Renal pelvis (tissue), 12 donors: ENCODE data around the gene FSD1L. TPM values are rescaled to one million over a fixed set of nuclear protein-coding genes. Genes with fewer than 3 reads are reported as not detected.

ENCODE experiments used
- DNase-seq: peaks from one replicate; pipeline ENCODE4 v3.0.0-alpha.2; 2013
- long read RNA-seq, 16 experiments: transcript quantifications; one replicate each; lab custom pipeline, GENCODE V29; 2026
- polyA plus RNA-seq, 3 donors: library from polyadenylated mRNA; unstranded; fragments of 120-200 nt; gene quantifications; one replicate each; pipeline ENCODE4 v1.2.1, GENCODE V29; 2013; ENCODE audit not compliant: insufficient read length in 3 of 3

FSD1L gene
- polyA plus RNA-seq = 10 to 100 TPM in 1 of 3 donors, 1 to 10 TPM in 2; 7.4 to 10.7 (median 8.0) TPM
- long read RNA-seq, donor 1 = 0 reads
- long read RNA-seq, donor 2 = 0 reads
- long read RNA-seq, donor 3 = 0 reads
- long read RNA-seq, donor 4 = 0 reads
- long read RNA-seq, donor 5 = 0 reads
- long read RNA-seq, donor 6 = 0 reads
- long read RNA-seq, donor 7 = 0 reads
- long read RNA-seq, donor 8 = 0 reads
- long read RNA-seq, donor 9, partial matches to known transcripts = 0 of 1 reads
- long read RNA-seq, donor 9, other reads (novel, unspliced or antisense) = 0 of 1 reads
- long read RNA-seq, donor 10 = 0 reads
- long read RNA-seq, donor 11 = 0 reads
- long read RNA-seq, donor 12 = 0 reads
- long read RNA-seq, donor 13 = 0 reads
- long read RNA-seq, donor 14 = 0 reads
- long read RNA-seq, donor 15 = 0 reads
- long read RNA-seq, donor 16, partial matches to known transcripts = 0 of 1 reads
- long read RNA-seq, donor 16, other reads (novel, unspliced or antisense) = 0 of 1 reads

- peak; percentile 86 for DNase-seq
Measured at GRCh38 chr9:105447814-105448812, at the start of gene FSD1L. FSD1L (plus strand) TSS chr9:105448034; CDS start chr9:105448221, 187 bp downstream.

DNA sequence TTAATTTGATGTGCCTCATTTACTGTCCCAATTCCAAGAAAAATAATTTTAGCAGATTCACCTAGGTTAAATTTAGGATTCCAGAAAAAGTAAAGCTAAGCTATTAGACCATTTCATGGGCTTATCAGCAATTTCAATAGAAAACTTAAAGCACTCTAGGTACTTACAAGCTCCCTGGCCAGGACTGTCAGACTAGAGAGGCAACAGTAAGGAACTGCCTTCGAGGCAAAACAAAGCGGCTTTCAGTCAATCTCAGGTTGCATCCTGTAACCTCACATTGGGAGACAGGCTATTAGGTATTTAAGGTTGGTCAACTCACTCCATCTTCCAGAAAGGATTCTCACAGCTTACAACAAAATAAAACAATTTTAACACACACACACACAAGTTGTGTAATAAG lies 48.7 kb upstream of the FSD1L start:
- no peak for DNase-seq

DNA sequence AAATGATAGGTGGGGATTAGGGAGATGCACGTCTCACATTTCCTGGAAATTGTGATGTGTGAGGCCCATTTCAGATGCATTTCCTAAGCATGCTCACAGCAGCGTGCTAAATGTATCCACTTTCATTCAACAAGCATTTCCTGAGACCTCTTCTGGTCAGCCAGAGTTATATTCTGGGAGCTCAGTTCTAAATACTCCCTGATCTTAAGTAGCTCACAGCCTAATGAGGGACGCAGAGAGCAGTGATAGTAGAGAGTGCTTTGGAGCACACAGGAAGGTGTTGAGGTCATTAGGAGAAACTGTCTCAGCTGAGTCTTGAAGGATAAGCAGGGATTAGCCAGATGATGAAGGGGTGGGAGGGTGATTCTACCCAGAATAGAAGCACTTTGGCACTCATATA lies 46.2 kb upstream of the FSD1L start:
- DNase-seq = no peak

GRCh38 chr9:105403552-105404248 lies 44.1 kb upstream of the FSD1L start:
- DNase-seq = no peak

DNA sequence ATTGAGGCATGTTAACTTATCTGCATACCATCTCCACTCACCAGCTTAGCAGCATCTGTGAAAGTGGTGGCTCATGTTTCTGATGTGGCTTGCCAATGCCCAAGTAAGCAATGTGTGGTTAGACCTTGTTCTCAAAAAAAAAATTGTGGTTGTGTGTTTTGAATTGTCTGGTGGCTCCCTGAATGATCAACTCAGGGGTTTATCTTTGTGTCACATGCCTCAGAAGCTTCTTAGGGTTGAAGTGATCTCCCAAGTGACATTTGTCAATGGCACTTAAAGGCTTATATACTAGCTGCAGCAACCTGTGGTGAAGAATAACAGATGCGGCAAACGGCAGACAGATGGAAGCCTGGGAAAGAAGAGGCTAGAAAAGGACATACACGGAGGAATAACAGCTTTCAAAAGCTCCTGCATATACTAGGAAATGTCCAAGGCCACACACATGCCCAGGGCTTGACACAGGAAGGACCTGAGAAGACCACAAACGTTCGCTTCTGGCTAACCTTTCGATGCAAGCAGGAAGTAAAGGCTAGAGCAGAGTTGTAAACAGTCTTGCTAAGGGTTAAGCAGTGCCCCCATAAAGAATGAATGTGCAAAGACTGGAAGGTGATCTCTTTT lies 42.2 kb upstream of the FSD1L start:
- no peak for DNase-seq

GRCh38 chr9:105406369-105406768 lies 41.5 kb upstream of the FSD1L start:
- DNase-seq = no peak

- peak; percentile 22 for DNase-seq
Measured at GRCh38 chr9:105413525-105413924, 34.3 kb upstream of the FSD1L start.

- peak; percentile 69 for DNase-seq
Measured at GRCh38 chr9:105414947-105415661, 32.7 kb upstream of the FSD1L start.

DNA sequence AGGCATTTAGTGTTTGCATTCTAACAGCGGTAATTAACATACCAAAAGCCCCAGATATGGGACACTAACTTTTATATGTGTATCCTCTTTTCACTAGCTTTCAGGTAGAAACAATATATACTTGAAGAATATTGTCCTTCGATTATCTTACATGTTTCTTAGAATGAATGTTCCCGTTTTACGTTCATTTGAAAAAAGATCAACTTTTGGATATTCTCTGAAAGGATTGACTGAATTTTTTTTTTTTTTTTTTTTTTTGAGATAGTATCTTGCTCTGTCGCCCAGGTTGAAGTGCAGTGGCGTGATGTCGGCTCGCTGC lies 32.2 kb upstream of the FSD1L start:
- no peak for DNase-seq

- DNase-seq = no peak
Measured at GRCh38 chr9:105416840-105417239, 31.0 kb upstream of the FSD1L start.

DNA sequence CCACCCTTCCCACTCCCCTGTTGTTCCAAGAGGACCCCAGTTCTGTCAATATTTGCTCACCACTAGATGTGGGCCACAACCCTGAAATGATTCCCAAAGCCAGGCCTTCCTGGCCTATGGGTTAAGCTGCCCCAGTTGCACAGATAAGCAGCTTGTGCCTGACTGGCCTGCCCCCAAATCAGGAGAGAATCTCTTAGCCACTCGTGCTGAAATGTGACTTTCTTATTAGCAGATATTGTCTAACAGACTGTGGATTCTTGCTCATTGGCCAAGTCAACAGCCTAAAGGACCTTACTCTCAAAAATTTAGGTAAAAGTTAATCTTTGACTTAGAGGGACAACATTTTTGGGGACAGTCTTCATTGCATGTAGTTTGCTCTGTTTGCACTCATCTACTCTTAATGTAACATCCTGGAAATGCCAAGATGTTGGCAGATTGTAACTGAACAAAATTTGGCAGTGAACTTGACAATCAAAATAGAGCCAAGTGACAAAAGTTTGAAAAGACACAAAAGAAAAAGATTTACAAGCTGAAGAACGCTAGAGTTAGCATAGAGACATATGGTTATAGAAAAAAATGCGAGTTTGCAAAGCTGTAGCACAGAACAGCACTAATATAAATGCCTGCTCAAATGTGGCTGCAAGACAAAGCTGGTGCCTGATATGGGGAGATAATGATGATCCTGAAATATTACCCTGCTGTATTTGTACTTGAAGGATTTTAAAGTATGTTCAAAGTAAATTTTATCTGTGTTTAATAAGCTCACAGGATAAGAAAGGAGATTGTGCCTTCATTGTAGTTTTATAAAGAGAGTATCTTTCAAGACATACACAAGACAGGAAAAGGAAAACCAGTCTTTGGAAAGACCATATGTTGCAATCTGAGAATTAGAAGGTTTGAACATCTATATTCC lies 29.0 kb upstream of the FSD1L start:
- no peak for DNase-seq

- DNase-seq = no peak
Measured at GRCh38 chr9:105419816-105420597, 27.8 kb upstream of the FSD1L start.

DNA sequence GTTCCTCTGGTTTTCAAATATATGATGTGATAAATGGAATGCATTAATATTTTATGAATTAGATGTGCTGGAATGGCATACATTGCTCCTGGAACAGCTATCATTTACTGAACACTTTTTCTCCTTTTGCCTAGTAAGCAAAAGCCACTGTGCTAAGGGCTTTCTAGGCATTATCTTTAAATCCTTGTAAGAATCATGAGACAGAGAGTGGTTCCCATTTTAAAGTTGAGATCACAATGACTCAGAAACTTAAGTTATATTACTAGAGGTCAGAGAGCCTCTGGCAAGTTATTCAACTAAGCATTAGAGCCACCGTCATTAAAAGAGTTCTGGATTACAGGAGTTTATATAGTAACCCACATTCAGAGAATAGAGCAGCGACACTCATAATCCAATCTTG lies 26.7 kb upstream of the FSD1L start:
- no peak for DNase-seq

GRCh38 chr9:105421864-105422263 lies 26.0 kb upstream of the FSD1L start:
- no peak for DNase-seq

GRCh38 chr9:105425816-105426433 lies 21.9 kb upstream of the FSD1L start:
- DNase-seq = no peak

- no peak for DNase-seq
Measured at GRCh38 chr9:105426657-105427056, 21.2 kb upstream of the FSD1L start.

DNA sequence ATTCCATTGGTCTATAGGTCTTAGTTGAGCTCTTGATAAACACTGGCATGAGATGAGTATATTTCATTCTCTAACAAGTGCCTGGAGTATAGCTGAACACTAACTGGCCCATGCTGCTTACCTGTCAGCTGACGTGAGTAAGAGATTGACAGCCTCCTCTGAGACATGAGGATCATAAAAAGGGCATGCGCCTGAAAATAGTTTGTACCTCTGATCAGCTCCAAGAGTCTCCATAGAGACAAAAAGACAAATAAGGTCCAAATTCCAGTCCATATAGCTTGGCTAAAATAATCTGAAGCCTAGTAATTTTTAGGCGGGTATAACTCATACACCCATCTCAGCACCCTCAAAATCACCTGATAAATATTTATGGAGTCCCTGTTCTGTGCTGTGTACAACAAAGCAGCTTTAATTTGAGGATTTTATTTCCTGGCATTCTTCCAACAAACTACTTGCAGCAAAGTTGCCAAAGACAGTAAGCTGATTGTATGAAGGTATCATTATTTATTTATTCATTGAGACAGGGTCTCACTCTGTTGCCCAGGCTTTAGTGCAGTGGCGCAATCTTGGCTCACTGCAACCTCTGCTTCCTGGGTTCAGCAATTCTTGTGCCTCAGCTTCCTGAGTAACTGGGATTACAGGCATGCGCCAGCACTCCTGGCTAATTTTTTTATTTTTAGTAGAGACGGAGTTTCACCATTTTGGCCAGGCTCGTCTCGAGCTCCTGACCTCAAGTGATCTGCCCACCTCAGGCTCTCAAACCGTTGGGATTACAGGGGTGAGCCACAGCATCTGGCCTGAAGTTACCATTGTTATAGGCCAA lies 16.2 kb upstream of the FSD1L start:
- no peak for DNase-seq
